K562 (cell line): ENCODE data around the gene TBC1D7. TPM values are rescaled to one million over a fixed set of nuclear protein-coding genes. Genes with fewer than 3 reads are reported as not detected.

ENCODE experiments used
- ARID1B ChIP-seq: fragments of 450-650 bp; IDR thresholded peaks from 2 replicates; pipeline ENCODE4 v1.6.1; 2016; ENCODE audit warnings: antibody characterized with exemption, mild to moderate bottlenecking, inconsistent platforms
- C11orf30 ChIP-seq: fragments of 450-650 bp; IDR thresholded peaks from 2 replicates; pipeline ENCODE4 v1.6.1; 2016; ENCODE audit warnings: low read depth, mild to moderate bottlenecking
- CBX3 ChIP-seq, 2 experiments: IDR thresholded peaks; 1 replicate in 1 of 2; 2 replicates in 1 of 2; pipeline ENCODE4 v1.6.1; 2012; ENCODE audit warnings: inconsistent platforms in 2 of 2, low read length in 2 of 2, borderline replicate concordance in 1 of 2, control low read depth in 1 of 2
- CBX5 ChIP-seq: IDR thresholded peaks from 2 replicates; pipeline ENCODE4 v1.6.1; 2014; ENCODE audit warnings: low read depth, borderline replicate concordance
- CEBPG ChIP-seq, 3 experiments: fragments of 200-800 bp in 1 of 3; sonication (Bioruptor generic) in 1 of 3; sonication (generic) in 1 of 3; formaldehyde crosslinking in 1 of 3; IDR thresholded peaks in 2 of 3; conservative IDR thresholded peaks in 1 of 3; 2 replicates each; pipeline versions ENCODE4 v1.6.1 to v1.8.0; 2016 to 2022; ENCODE audit warnings: missing compliant biosample characterization in 2 of 3, missing genetic modification characterization in 2 of 3, mild to moderate bottlenecking in 1 of 3, missing genetic modification reagents in 1 of 3
- EP300 ChIP-seq: IDR thresholded peaks from 2 replicates; pipeline ENCODE4 v1.6.1; 2012; ENCODE audit warnings: low read length, improper control_type of control experiment
- ETV1 ChIP-seq: fragments of 450-650 bp; conservative IDR thresholded peaks from 2 replicates; pipeline ENCODE4 v1.6.1; 2016; ENCODE audit warnings: missing genetic modification characterization, control low read depth, low read depth, missing compliant biosample characterization
- ETV5 ChIP-seq: sonication (generic); formaldehyde crosslinking; IDR thresholded peaks from 2 replicates; pipeline ENCODE4 v1.4.0; 2020; ENCODE audit warnings: low read depth, mild to moderate bottlenecking, missing genetic modification reagents
- EZH2 ChIP-seq: IDR thresholded peaks from 2 replicates; pipeline ENCODE4 v1.6.1; 2012; ENCODE audit warnings: low read depth, mild to moderate bottlenecking, inconsistent platforms, low read length, borderline replicate concordance
- GABPB2 ChIP-seq: fragments of 250-450 bp; sonication (Bioruptor Pico); conservative IDR thresholded peaks from 2 replicates; pipeline ENCODE4 v1.5.1; 2021; ENCODE audit warnings: mild to moderate bottlenecking
- KLF13 ChIP-seq: fragments of 450-650 bp; IDR thresholded peaks from 2 replicates; pipeline ENCODE4 v1.6.1; 2016; ENCODE audit warnings: missing genetic modification characterization, low read depth, mild to moderate bottlenecking, missing compliant biosample characterization, moderate library complexity, borderline replicate concordance
- POLR2AphosphoS5 ChIP-seq: IDR thresholded peaks from 2 replicates; pipeline ENCODE4 v1.6.1; 2011; ENCODE audit warnings: mild to moderate bottlenecking, low read depth, low read length, moderate library complexity; ENCODE audit not compliant: control insufficient read depth, insufficient read depth
- PTRF ChIP-seq: fragments of 450-650 bp; IDR thresholded peaks from 2 replicates; pipeline ENCODE4 v1.6.1; 2016; ENCODE audit warnings: mild to moderate bottlenecking, missing genetic modification characterization, missing compliant biosample characterization
- ZNF124 ChIP-seq: sonication (generic); formaldehyde crosslinking; IDR thresholded peaks from 2 replicates; pipeline ENCODE4 v1.8.1; 2022; ENCODE audit warnings: missing genetic modification reagents
- polyA plus RNA-seq, 8 experiments: library from polyadenylated mRNA; depleted of rRNA in 4 of 8; stranded (reverse) in 5 of 8; unstranded in 3 of 8; fragments of >200 nt; fragmentation: Nextera tagmentation in 2 of 8; fragmentation: Illumina TruSeq in 1 of 8; extraction: Ambion mirVana in 2 of 8; extraction: Trizol in 1 of 8; gene quantifications; 2 replicates each; pipeline versions ENCODE4 v1.2.1 to v1.2.3, GENCODE V29; 2011 to 2014; ENCODE audit warnings: inconsistent platforms in 1 of 8, missing spikeins in 1 of 8
- total RNA-seq, 7 experiments: library from RNA; depleted of rRNA in 6 of 7; stranded (reverse); fragments of >200 nt in 6 of 7; fragmentation: Illumina TruSeq in 2 of 7; extraction: Trizol in 2 of 7; gene quantifications; 2 replicates each; pipeline versions ENCODE4 v1.2.1 to v1.2.3, GENCODE V29; 2011 to 2021; ENCODE audit warnings: low replicate concordance in 1 of 7
- TF ChIP-seq, protein P1 (sequence below): fragments of 250-450 bp; sonication (Bioruptor Pico); IDR thresholded peaks from 2 replicates; pipeline ENCODE4 v1.8.0; 2021; ENCODE audit warnings: moderate library complexity, mild to moderate bottlenecking, inconsistent platforms
- TF ChIP-seq, protein P2 (sequence below): fragments of 450-650 bp; IDR thresholded peaks from 2 replicates; pipeline ENCODE4 v1.6.1; 2016; ENCODE audit warnings: antibody characterized with exemption
- TF ChIP-seq, protein P3 (sequence below): sonication (generic); formaldehyde crosslinking; IDR thresholded peaks from 2 replicates; pipeline ENCODE4 v1.5.0; 2020; ENCODE audit warnings: missing genetic modification reagents
- TF ChIP-seq, protein P4 (sequence below): fragments of 450-650 bp; formaldehyde crosslinking; IDR thresholded peaks from 2 replicates; pipeline ENCODE4 v1.4.0; 2020; ENCODE audit warnings: mild to moderate bottlenecking, moderate library complexity
- TF ChIP-seq, protein P5 (sequence below): sonication (generic); formaldehyde crosslinking; IDR thresholded peaks from 2 replicates; pipeline ENCODE4 v1.8.0; 2022; ENCODE audit warnings: mild to moderate bottlenecking, missing genetic modification reagents

Gene TBC1D7
- total and polyA plus RNA-seq, 9 of the 15 experiments (the other 6 are each of a cell fraction or from before 2014, with no cell fraction given) = 49.4 to 107 (median 61.1) TPM

DNA sequence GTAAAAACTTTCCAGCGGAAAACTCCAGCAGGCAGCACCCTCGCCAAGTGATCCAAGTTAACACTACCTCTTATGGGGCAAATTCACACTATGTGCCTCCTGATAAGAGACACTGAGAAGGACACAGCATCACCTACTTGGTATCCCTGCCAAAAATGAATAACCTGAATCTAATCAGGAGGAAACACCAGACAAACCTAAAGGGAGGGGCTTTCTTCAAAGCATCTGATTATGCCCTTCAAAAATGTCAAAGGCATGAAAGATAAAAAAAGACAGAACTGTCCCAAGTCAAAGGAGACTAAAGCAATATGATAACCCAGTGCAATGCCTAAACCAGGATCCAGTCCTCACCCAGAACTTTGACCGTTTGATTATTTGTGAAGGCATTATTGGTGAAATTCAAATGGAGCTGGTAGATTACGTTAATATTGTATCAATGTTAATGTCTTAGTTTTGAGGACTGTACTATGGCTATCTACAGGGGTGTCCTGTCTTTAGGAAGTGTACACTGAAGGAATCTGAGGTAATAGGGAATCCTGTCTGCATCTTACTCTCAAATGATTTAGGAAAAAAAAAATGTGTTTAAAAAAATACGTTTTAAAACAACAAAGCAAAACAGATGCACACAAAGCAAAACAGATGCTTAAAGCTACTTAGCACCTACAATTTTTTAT is 8.3 kb downstream of the TBC1D7 start (continued):
- TF ChIP-seq CBX3 (IDR thresholded peaks at IDR 0.05; ENCODE audit: borderline replicate concordance in 1 of 2, low read length in 2 of 2) = peak in 1 of 2 experiments; percentile 12; a peak in 1 of 3 replicates
- TF ChIP-seq ZNF124 (CRISPR knock-in tag) = no peak
- TF ChIP-seq, protein P1, sequence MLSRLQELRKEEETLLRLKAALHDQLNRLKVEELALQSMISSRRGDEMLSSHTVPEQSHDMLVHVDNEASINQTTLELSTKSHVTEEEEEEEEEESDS = no peak
- no peak for TF ChIP-seq CBX5
- TF ChIP-seq C11orf30 = no peak
- no peak for TF ChIP-seq GABPB2 (CRISPR knock-in tag)
- TF ChIP-seq, protein P2, sequence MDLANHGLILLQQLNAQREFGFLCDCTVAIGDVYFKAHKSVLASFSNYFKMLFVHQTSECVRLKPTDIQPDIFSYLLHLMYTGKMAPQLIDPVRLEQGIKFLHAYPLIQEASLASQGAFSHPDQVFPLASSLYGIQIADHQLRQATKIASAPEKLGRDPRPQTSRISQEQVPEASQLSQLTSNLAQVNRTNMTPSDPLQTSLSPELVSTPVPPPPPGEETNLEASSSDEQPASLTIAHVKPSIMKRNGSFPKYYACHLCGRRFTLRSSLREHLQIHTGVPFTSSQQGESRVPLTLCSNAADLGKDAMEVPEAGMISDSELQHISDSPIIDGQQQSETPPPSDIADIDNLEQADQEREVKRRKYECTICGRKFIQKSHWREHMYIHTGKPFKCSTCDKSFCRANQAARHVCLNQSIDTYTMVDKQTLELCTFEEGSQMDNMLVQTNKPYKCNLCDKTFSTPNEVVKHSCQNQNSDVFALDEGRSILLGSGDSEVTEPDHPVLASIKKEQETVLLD = peak; percentile 81; the same call in 1 of the 2 replicates
- no peak for TF ChIP-seq EZH2
- TF ChIP-seq CEBPG (CRISPR knock-in tag; IDR thresholded peaks at IDR 0.05) = no peak
- no peak for TF ChIP-seq CEBPG (tag; conservative IDR thresholded peaks at IDR 0.05 in 1 of 2, IDR thresholded peaks at IDR 0.05 in 1 of 2)
- TF ChIP-seq ETV1 = no peak
- TF ChIP-seq POLR2AphosphoS5 = peak; percentile 95
- TF ChIP-seq PTRF (tag) = no peak
- TF ChIP-seq EP300 = peak; percentile 92; the same call in 1 of the 2 replicates
- TF ChIP-seq, protein P3, sequence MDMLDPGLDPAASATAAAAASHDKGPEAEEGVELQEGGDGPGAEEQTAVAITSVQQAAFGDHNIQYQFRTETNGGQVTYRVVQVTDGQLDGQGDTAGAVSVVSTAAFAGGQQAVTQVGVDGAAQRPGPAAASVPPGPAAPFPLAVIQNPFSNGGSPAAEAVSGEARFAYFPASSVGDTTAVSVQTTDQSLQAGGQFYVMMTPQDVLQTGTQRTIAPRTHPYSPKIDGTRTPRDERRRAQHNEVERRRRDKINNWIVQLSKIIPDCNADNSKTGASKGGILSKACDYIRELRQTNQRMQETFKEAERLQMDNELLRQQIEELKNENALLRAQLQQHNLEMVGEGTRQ (CRISPR knock-in tag) = no peak
- TF ChIP-seq, protein P4, sequence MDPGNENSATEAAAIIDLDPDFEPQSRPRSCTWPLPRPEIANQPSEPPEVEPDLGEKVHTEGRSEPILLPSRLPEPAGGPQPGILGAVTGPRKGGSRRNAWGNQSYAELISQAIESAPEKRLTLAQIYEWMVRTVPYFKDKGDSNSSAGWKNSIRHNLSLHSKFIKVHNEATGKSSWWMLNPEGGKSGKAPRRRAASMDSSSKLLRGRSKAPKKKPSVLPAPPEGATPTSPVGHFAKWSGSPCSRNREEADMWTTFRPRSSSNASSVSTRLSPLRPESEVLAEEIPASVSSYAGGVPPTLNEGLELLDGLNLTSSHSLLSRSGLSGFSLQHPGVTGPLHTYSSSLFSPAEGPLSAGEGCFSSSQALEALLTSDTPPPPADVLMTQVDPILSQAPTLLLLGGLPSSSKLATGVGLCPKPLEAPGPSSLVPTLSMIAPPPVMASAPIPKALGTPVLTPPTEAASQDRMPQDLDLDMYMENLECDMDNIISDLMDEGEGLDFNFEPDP (CRISPR knock-in tag) = no peak
- TF ChIP-seq, protein P5, sequence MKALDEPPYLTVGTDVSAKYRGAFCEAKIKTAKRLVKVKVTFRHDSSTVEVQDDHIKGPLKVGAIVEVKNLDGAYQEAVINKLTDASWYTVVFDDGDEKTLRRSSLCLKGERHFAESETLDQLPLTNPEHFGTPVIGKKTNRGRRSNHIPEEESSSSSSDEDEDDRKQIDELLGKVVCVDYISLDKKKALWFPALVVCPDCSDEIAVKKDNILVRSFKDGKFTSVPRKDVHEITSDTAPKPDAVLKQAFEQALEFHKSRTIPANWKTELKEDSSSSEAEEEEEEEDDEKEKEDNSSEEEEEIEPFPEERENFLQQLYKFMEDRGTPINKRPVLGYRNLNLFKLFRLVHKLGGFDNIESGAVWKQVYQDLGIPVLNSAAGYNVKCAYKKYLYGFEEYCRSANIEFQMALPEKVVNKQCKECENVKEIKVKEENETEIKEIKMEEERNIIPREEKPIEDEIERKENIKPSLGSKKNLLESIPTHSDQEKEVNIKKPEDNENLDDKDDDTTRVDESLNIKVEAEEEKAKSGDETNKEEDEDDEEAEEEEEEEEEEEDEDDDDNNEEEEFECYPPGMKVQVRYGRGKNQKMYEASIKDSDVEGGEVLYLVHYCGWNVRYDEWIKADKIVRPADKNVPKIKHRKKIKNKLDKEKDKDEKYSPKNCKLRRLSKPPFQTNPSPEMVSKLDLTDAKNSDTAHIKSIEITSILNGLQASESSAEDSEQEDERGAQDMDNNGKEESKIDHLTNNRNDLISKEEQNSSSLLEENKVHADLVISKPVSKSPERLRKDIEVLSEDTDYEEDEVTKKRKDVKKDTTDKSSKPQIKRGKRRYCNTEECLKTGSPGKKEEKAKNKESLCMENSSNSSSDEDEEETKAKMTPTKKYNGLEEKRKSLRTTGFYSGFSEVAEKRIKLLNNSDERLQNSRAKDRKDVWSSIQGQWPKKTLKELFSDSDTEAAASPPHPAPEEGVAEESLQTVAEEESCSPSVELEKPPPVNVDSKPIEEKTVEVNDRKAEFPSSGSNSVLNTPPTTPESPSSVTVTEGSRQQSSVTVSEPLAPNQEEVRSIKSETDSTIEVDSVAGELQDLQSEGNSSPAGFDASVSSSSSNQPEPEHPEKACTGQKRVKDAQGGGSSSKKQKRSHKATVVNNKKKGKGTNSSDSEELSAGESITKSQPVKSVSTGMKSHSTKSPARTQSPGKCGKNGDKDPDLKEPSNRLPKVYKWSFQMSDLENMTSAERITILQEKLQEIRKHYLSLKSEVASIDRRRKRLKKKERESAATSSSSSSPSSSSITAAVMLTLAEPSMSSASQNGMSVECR (CRISPR knock-in tag) = no peak
- TF ChIP-seq KLF13 (tag) = no peak
- TF ChIP-seq ETV5 (CRISPR knock-in tag) = no peak
- TF ChIP-seq ARID1B = peak; percentile 97
